A549 (cell line): Measurements from ENCODE around the gene PRKCE. TPM values are rescaled to one million over a fixed set of nuclear protein-coding genes. Genes with fewer than 3 reads are reported as not detected.
"Not testable (repeated sequence)": the region's sequence is repeated elsewhere in the genome, so short reads cannot be mapped to it uniquely, and the experiment has no call there.

Source experiments
- ATAC-seq, 2 experiments: fragments of 200-7000 bp in 1 of 2; fragments of >200 bp in 1 of 2; cut with Nextera tagmentation in 1 of 2; cut with Tn5 transposase in 1 of 2; 3 replicates each; pipeline versions ENCODE4 v1.8.0 to v1.9.1; 2018 to 2020; ENCODE audit warnings: mild to moderate bottlenecking in 1 of 2, moderate library complexity in 1 of 2
- CTCF ChIA-PET: fragments of 300-600 bp; sonication (Branson Sonifier 250); formaldehyde crosslinking; extraction: SDS; loops from one replicate; lab custom pipeline; 2021; ENCODE audit warnings: antibody characterized with exemption, inconsistent platforms; lab: Yijun Ruan, JAX
- POLR2A ChIA-PET: fragments of 350-600 bp; formaldehyde crosslinking; extraction: SDS; loops from one replicate; lab custom pipeline; 2021; ENCODE audit warnings: antibody characterized with exemption, inconsistent platforms; lab: Yijun Ruan, JAX
- DNase-seq, 2 experiments: peaks; one replicate each; pipeline versions ENCODE4 v3.0.0 to v3.0.0-alpha.2; 2011 to 2016; ENCODE audit warnings: low read depth in 1 of 2, low spot score in 1 of 2
- FAIRE-seq: peaks from 2 replicates; lab custom pipeline; 2011; peaks lifted over from hg19 to GRCh38; lab: Jason Lieb, UNC
- H3K27ac ChIP-seq, 2 experiments: fragments of >200 bp; sonication (Bioruptor Twin); formaldehyde crosslinking; 3 replicates each; pipeline ENCODE4 v1.5.1; 2016 to 2017
- H3K4me1 ChIP-seq: fragments of >200 bp; sonication (Bioruptor Twin); formaldehyde crosslinking; 3 replicates; pipeline ENCODE4 v1.6.1; 2016
- H3K4me2 ChIP-seq: fragments of >200 bp; sonication (Bioruptor Twin); formaldehyde crosslinking; 3 replicates; pipeline ENCODE4 v1.6.1; 2016
- H3K4me3 ChIP-seq: fragments of >200 bp; sonication (Bioruptor Twin); formaldehyde crosslinking; 3 replicates; pipeline ENCODE4 v1.5.1; 2016
- H3K9me3 ChIP-seq: fragments of >200 bp; sonication (Bioruptor Twin); formaldehyde crosslinking; 3 replicates; pipeline ENCODE4 v1.6.1; 2016
- CBX2 ChIP-seq: fragments of 200-600 bp; sonication (generic); IDR thresholded peaks from 2 replicates; pipeline ENCODE4 v1.6.1; 2016; ENCODE audit warnings: low read depth, mild to moderate bottlenecking, borderline replicate concordance
- CBX8 ChIP-seq: fragments of 200-600 bp; sonication (generic); IDR thresholded peaks from 2 replicates; pipeline ENCODE4 v1.6.1; 2016
- CEBPB ChIP-seq, 2 experiments: fragments of >200 bp in 1 of 2; sonication (Bioruptor Twin) in 1 of 2; formaldehyde crosslinking in 1 of 2; IDR thresholded peaks; 2 replicates each; pipeline ENCODE4 v1.6.1; 2012 to 2016
- CHD2 ChIP-seq: fragments of 150-350 bp; IDR thresholded peaks from 2 replicates; pipeline ENCODE4 v1.6.1; 2014; ENCODE audit warnings: low read length; ENCODE audit not compliant: partially characterized antibody
- EHF ChIP-seq: fragments of 250-450 bp; sonication (Bioruptor Pico); IDR thresholded peaks from 2 replicates; pipeline ENCODE4 v1.5.0; 2020; ENCODE audit warnings: mild to moderate bottlenecking
- FOSB ChIP-seq: fragments of 250-450 bp; sonication (Bioruptor Pico); IDR thresholded peaks from 2 replicates; pipeline ENCODE4 v1.5.0; 2020; ENCODE audit warnings: mild to moderate bottlenecking, moderate library complexity
- FOSL2 ChIP-seq, 2 experiments: fragments of 450-650 bp in 1 of 2; fragments of >200 bp in 1 of 2; sonication (Bioruptor Twin) in 1 of 2; formaldehyde crosslinking; IDR thresholded peaks; 2 replicates each; pipeline versions ENCODE4 v1.5.0 to v1.6.1; 2016 to 2020; ENCODE audit warnings: mild to moderate bottlenecking in 1 of 2, moderate library complexity in 1 of 2
- FOXS1 ChIP-seq: fragments of 250-450 bp; sonication (Bioruptor Pico); IDR thresholded peaks from 2 replicates; pipeline ENCODE4 v1.5.0; 2020; ENCODE audit warnings: mild to moderate bottlenecking, moderate library complexity
- GATA3 ChIP-seq: IDR thresholded peaks from 2 replicates; pipeline ENCODE4 v1.6.1; 2012; ENCODE audit warnings: borderline replicate concordance
- HOXB13 ChIP-seq: fragments of 250-450 bp; sonication (Bioruptor Pico); IDR thresholded peaks from 2 replicates; pipeline ENCODE4 v1.5.0; 2020; ENCODE audit warnings: low read depth, mild to moderate bottlenecking, moderate library complexity
- HOXB5 ChIP-seq: fragments of 250-450 bp; sonication (Bioruptor Pico); IDR thresholded peaks from 2 replicates; pipeline ENCODE4 v1.5.0; 2020; ENCODE audit warnings: mild to moderate bottlenecking, moderate library complexity
- JUNB ChIP-seq: fragments of >200 bp; sonication (Bioruptor Twin); formaldehyde crosslinking; IDR thresholded peaks from 2 replicates; pipeline ENCODE4 v1.6.1; 2016
- KDM5A ChIP-seq: fragments of 200-600 bp; sonication (generic); IDR thresholded peaks from 2 replicates; pipeline ENCODE4 v1.6.1; 2016; ENCODE audit warnings: antibody characterized with exemption, mild to moderate bottlenecking
- MYC ChIP-seq: IDR thresholded peaks from 2 replicates; pipeline ENCODE4 v1.6.1; 2012; ENCODE audit warnings: mild to moderate bottlenecking, inconsistent platforms, low read length, improper control_type of control experiment, borderline replicate concordance
- RARB ChIP-seq: fragments of 250-450 bp; sonication (Bioruptor Pico); IDR thresholded peaks from 2 replicates; pipeline ENCODE4 v1.8.0; 2021; ENCODE audit warnings: mild to moderate bottlenecking, moderate library complexity
- ZSCAN20 ChIP-seq: fragments of 250-450 bp; sonication (Bioruptor Pico); IDR thresholded peaks from 2 replicates; pipeline ENCODE4 v1.8.0; 2022; ENCODE audit warnings: mild to moderate bottlenecking, moderate library complexity
- WGBS: methylation state at CpG from one replicate; pipeline ENCODE4 v1.1.6; 2017; ENCODE audit errors: missing lambda C conversion rate; 5-methylcytosine and 5-hydroxymethylcytosine counted together
- polyA plus RNA-seq, 4 experiments: library from polyadenylated mRNA; depleted of rRNA in 3 of 4; stranded (reverse); fragments of >200 nt; fragmentation: RNase III in 1 of 4; extraction: RNeasy Plus Mini Kit Qiagen cat#74134 plus additional on column Dnase treatment in 1 of 4; gene quantifications; 2 replicates in 3 of 4; 3 replicates in 1 of 4; pipeline ENCODE4 v1.2.3, GENCODE V29; 2011 to 2017
- TF ChIP-seq, protein P1 (sequence below): IDR thresholded peaks from 2 replicates; pipeline ENCODE4 v1.6.1; 2012; ENCODE audit warnings: low read depth, borderline replicate concordance
- TF ChIP-seq, protein P2 (sequence below): IDR thresholded peaks from 2 replicates; pipeline ENCODE4 v1.6.1; 2012
- TF ChIP-seq, protein P3 (sequence below): fragments of 450-650 bp; IDR thresholded peaks from 2 replicates; pipeline ENCODE4 v1.6.1; 2014; ENCODE audit warnings: antibody characterized with exemption
- TF ChIP-seq, protein P4 (sequence below): fragments of 200-600 bp; sonication (generic); IDR thresholded peaks from 2 replicates; pipeline ENCODE4 v1.6.1; 2016; ENCODE audit warnings: antibody characterized with exemption, mild to moderate bottlenecking, moderate library complexity

The PRKCE gene
- polyA plus RNA-seq, 2 of the 4 experiments (the other 2 are of a cell fraction), result 11.5 to 12.0 TPM

DNA sequence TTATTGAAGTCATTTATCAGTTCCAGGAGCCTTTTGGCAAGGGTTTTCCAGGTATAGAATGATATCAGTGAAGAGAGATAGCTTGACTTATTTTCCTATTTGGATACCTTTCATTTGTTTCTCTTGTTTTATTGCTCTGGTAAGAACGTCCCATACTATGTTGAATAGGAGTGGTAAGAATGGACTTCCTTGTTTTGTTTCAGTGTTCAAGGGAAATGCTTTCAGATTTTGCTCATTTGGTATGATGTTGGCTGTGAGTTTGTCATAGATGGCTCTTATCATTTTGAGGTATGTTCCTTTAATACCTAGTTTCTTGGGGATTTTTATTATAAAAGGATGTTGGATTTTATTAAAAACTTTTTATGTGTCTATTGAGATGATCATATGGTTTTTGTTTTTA, 558.6 kb downstream of the PRKCE start:
- H3K4me2 ChIP-seq, result no peak overlapping the region
- H3K4me1 ChIP-seq, result no peaks in the 10 kb centered on the region
- ChIA-PET POLR2A (no interaction called here), CTCF (interaction anchor here (1.1 to 1.4 kb wide), 2 partner anchors 16 to 26 kb away, joined by 3 to 4 read pairs; no protein-coding TSS in a partner anchor)
- ATAC-seq, result no peak
- H3K27ac ChIP-seq, result no peak overlapping the region
- FAIRE-seq, result no peak
- DNase-seq, result no peak
- no peak overlapping the region for H3K4me3 ChIP-seq
- 31% methylated on average over 1 of the region's 1 CpG for WGBS
- TF ChIP-seq ZSCAN20 (CRISPR knock-in tag) (no peak), CBX2 (no peak)
- H3K9me3 ChIP-seq, result peaks cover 22% of the 10 kb centered on the region

DNA sequence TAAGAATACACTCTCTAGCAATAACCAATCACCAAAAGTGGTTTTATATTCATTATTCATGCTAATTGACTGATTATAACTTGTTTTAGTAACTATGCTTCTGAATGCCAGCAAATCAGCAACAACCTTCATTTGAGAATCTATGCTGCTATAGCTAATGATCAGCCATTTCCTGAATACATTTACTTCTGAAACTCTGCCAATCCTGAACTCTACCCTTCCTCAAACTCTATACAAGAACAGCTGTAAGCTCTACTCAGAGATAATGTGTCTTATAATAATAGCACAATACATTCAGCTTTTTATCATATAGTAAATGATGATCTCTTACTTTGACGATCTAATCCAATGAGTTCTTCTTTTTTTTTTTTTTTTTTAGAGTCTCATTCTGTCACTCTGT, 560.0 kb downstream of the PRKCE start:
- Histone ChIP-seq H3K4me3 (no peak overlapping the region), H3K4me1 (no peaks in the 10 kb centered on the region), H3K27ac (no peak overlapping the region), H3K9me3 (peaks cover 27% of the 10 kb centered on the region)
- WGBS, result 82% methylated on average over 1 of the region's 1 CpG
- POLR2A ChIA-PET, result no interaction called here
- ATAC-seq, result no peak
- TF ChIP-seq MYC (no peak), CBX2 (no peak)
- TF ChIP-seq, all 56 proteins: peak for 0
- CTCF ChIA-PET, result interaction anchor here (0.6 kb wide), 1 partner anchor 190 kb away, joined by 3 read pairs; no protein-coding TSS in a partner anchor
- no peak overlapping the region for H3K4me2 ChIP-seq
- DNase-seq, result no peak
- FAIRE-seq, result no peak

DNA sequence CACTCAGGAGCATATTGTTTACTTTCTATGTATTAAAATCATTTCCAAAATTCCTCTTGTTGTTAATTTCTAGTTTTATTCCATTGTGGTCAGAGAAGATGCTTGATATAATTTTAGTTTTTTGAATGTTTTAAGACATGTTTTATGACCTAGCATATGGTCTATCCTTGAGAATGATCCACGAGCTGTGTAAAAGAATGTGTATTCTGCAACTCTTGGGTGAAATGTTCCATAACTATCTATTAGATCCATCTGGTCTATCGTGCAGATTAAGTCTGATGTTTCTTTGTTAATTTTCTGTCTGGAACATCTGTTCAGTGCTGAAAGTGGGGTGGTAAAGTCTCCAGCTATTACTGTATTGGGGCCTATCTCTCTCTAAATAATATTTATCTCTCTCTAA, 562.4 kb downstream of the PRKCE start:
- Histone ChIP-seq H3K4me2 (no peak overlapping the region), H3K4me1 (no peaks in the 10 kb centered on the region), H3K4me3 (no peak overlapping the region), H3K9me3 (peaks cover 39% of the 10 kb centered on the region), H3K27ac (no peak overlapping the region)
- WGBS, result 74% methylated on average over 2 of the region's 2 CpGs
- DNase-seq (no peak), FAIRE-seq (no peak), ATAC-seq (no peak)
- CTCF ChIA-PET, result interaction anchor here (0.5 kb wide), 1 partner anchor 51 kb away, joined by 3 read pairs; no protein-coding TSS in a partner anchor
- no peak for TF ChIP-seq GATA3
- TF ChIP-seq, protein P1, sequence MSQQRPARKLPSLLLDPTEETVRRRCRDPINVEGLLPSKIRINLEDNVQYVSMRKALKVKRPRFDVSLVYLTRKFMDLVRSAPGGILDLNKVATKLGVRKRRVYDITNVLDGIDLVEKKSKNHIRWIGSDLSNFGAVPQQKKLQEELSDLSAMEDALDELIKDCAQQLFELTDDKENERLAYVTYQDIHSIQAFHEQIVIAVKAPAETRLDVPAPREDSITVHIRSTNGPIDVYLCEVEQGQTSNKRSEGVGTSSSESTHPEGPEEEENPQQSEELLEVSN, result no peak
- TF ChIP-seq CBX8, result no peak
- no peak for TF ChIP-seq HOXB5 (CRISPR knock-in tag)
- TF ChIP-seq JUNB, result no peak
- no peak for TF ChIP-seq FOSB (CRISPR knock-in tag)
- TF ChIP-seq FOSL2 (IDR thresholded peaks at IDR 0.05), result no peak
- TF ChIP-seq FOSL2 (CRISPR knock-in tag; IDR thresholded peaks at IDR 0.05), result no peak
- POLR2A ChIA-PET, result no interaction called here

DNA sequence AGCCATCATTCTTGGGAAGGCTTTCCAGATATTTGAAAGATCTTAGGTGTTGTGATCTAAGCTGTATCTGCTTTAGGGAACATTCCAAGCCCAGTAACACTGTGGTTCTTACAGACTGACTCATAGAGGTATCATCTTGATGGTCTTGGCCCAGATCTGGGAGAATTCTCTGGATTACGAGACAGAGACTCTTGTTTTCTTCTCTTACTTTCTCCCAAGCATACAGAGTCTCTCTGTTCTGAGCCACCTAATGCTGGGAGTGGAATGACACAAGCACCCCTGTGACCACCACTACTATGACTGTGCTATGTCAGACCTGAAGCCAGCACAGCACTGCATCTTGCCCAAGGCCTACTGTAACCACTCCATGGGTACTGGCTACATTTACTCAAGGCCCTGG, 564.7 kb downstream of the PRKCE start:
- ATAC-seq (no peak), DNase-seq (no peak)
- POLR2A ChIA-PET, result no interaction called here
- H3K9me3 ChIP-seq, result peaks cover 31% of the 10 kb centered on the region
- H3K4me3 ChIP-seq, result no peak overlapping the region
- no peak overlapping the region for H3K27ac ChIP-seq
- no peaks in the 10 kb centered on the region for H3K4me1 ChIP-seq
- no peak for TF ChIP-seq ZSCAN20 (CRISPR knock-in tag)
- TF ChIP-seq CEBPB (IDR thresholded peaks at IDR 0.05), result no peak
- no peak for TF ChIP-seq CHD2
- TF ChIP-seq, protein P2, sequence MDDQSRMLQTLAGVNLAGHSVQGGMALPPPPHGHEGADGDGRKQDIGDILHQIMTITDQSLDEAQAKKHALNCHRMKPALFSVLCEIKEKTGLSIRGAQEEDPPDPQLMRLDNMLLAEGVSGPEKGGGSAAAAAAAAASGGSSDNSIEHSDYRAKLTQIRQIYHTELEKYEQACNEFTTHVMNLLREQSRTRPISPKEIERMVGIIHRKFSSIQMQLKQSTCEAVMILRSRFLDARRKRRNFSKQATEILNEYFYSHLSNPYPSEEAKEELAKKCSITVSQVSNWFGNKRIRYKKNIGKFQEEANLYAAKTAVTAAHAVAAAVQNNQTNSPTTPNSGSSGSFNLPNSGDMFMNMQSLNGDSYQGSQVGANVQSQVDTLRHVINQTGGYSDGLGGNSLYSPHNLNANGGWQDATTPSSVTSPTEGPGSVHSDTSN, result no peak
- TF ChIP-seq KDM5A, result no peak
- no peak for TF ChIP-seq JUNB
- no peak for TF ChIP-seq EHF
- no peak for TF ChIP-seq FOXS1 (CRISPR knock-in tag)
- TF ChIP-seq CBX8, result no peak
- TF ChIP-seq, protein P3, sequence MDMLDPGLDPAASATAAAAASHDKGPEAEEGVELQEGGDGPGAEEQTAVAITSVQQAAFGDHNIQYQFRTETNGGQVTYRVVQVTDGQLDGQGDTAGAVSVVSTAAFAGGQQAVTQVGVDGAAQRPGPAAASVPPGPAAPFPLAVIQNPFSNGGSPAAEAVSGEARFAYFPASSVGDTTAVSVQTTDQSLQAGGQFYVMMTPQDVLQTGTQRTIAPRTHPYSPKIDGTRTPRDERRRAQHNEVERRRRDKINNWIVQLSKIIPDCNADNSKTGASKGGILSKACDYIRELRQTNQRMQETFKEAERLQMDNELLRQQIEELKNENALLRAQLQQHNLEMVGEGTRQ, result no peak
- no peak for TF ChIP-seq HOXB13 (CRISPR knock-in tag)
- TF ChIP-seq, protein P4, sequence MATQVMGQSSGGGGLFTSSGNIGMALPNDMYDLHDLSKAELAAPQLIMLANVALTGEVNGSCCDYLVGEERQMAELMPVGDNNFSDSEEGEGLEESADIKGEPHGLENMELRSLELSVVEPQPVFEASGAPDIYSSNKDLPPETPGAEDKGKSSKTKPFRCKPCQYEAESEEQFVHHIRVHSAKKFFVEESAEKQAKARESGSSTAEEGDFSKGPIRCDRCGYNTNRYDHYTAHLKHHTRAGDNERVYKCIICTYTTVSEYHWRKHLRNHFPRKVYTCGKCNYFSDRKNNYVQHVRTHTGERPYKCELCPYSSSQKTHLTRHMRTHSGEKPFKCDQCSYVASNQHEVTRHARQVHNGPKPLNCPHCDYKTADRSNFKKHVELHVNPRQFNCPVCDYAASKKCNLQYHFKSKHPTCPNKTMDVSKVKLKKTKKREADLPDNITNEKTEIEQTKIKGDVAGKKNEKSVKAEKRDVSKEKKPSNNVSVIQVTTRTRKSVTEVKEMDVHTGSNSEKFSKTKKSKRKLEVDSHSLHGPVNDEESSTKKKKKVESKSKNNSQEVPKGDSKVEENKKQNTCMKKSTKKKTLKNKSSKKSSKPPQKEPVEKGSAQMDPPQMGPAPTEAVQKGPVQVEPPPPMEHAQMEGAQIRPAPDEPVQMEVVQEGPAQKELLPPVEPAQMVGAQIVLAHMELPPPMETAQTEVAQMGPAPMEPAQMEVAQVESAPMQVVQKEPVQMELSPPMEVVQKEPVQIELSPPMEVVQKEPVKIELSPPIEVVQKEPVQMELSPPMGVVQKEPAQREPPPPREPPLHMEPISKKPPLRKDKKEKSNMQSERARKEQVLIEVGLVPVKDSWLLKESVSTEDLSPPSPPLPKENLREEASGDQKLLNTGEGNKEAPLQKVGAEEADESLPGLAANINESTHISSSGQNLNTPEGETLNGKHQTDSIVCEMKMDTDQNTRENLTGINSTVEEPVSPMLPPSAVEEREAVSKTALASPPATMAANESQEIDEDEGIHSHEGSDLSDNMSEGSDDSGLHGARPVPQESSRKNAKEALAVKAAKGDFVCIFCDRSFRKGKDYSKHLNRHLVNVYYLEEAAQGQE, result no peak
- TF ChIP-seq RARB (CRISPR knock-in tag), result no peak
- TF ChIP-seq, all 56 proteins: peak for 0
- no peak for FAIRE-seq
- no peak overlapping the region for H3K4me2 ChIP-seq
- WGBS, result 0% methylated on average over 1 of the region's 1 CpG
- CTCF ChIA-PET, result interaction anchor here (0.9 to 1.0 kb wide), 2 partner anchors 11 to 37 kb away, joined by 3 to 4 read pairs; no protein-coding TSS in a partner anchor

DNA sequence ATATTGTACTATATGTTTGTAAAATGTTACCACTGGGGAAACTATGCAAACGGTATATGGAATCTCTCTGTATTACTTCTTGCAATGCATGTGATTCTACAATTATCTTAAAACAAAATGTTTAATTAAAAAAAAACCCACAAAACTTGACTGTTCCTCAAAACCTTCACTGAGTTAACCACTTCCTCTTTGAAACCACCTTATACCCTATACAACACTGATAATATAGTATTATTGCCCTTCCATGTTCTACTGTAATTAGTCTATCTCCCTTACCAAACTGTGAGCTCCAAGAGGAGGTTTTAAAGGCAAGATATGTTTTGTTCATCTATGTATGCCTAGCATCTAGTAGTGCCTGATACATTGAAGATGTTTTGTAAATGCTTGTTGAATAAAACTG, 572.0 kb downstream of the PRKCE start:
- Histone ChIP-seq H3K4me1 (peaks cover 21% of the 10 kb centered on the region), H3K27ac (peak overlapping the region in 1 of 2 experiments; percentile 23; a peak in 2 of 6 replicates), H3K9me3 (peaks cover 32% of the 10 kb centered on the region)
- H3K4me3 ChIP-seq, CTCF ChIA-PET, DNase-seq, FAIRE-seq, ATAC-seq, POLR2A ChIA-PET, H3K4me2 ChIP-seq: not testable (repeated sequence)
- WGBS, result 88% methylated on average over 1 of the region's 1 CpG
